WTC11 (cell line): ENCODE measurements around the gene SELENOS.

Experiments used
- ATF1 ChIP-seq: sonication (generic); formaldehyde crosslinking; IDR thresholded peaks from 2 replicates; pipeline ENCODE4 v1.8.1; 2023; ENCODE audit warnings: mild to moderate bottlenecking, moderate library complexity, missing genetic modification reagents
- CREB1 ChIP-seq: sonication (generic); formaldehyde crosslinking; IDR thresholded peaks from 2 replicates; pipeline ENCODE4 v1.8.0; 2023; ENCODE audit warnings: mild to moderate bottlenecking, missing genetic modification reagents
- CTCF ChIP-seq: fragments of 200-600 bp; IDR thresholded peaks from 2 replicates; pipeline ENCODE4 v1.8.0; 2022; ENCODE audit warnings: antibody characterized with exemption
- NR1H2 ChIP-seq: sonication (generic); formaldehyde crosslinking; IDR thresholded peaks from 2 replicates; pipeline ENCODE4 v1.9.0; 2021; ENCODE audit warnings: mild to moderate bottlenecking, moderate library complexity, missing genetic modification reagents
- SMAD3 ChIP-seq: sonication (generic); formaldehyde crosslinking; IDR thresholded peaks from 2 replicates; pipeline ENCODE4 v1.8.0; 2022; ENCODE audit warnings: missing genetic modification reagents, mild to moderate bottlenecking, borderline replicate concordance
- ZNF396 ChIP-seq: fragments of 250-450 bp; sonication (Bioruptor Pico); IDR thresholded peaks from 2 replicates; pipeline ENCODE4 v1.8.0; 2021; ENCODE audit warnings: mild to moderate bottlenecking, moderate library complexity, borderline replicate concordance
- TF ChIP-seq, protein P1 (sequence below): sonication (generic); formaldehyde crosslinking; IDR thresholded peaks from 2 replicates; pipeline ENCODE4 v1.8.1; 2022; ENCODE audit warnings: missing genetic modification reagents, borderline replicate concordance
- TF ChIP-seq, protein P2 (sequence below): sonication (generic); formaldehyde crosslinking; IDR thresholded peaks from 2 replicates; pipeline ENCODE4 v1.8.1; 2023; ENCODE audit warnings: mild to moderate bottlenecking, missing genetic modification reagents, moderate library complexity

GRCh38 chr15:101326026-101326315, 48.7 kb upstream of the SELENOS start:
- TF ChIP-seq SMAD3 (no peak), CTCF (no peak), ZNF396 (CRISPR knock-in tag) (no peak), CREB1 (CRISPR knock-in tag) (no peak), ATF1 (no peak), NR1H2 (CRISPR knock-in tag) (no peak)
- TF ChIP-seq, protein P1, sequence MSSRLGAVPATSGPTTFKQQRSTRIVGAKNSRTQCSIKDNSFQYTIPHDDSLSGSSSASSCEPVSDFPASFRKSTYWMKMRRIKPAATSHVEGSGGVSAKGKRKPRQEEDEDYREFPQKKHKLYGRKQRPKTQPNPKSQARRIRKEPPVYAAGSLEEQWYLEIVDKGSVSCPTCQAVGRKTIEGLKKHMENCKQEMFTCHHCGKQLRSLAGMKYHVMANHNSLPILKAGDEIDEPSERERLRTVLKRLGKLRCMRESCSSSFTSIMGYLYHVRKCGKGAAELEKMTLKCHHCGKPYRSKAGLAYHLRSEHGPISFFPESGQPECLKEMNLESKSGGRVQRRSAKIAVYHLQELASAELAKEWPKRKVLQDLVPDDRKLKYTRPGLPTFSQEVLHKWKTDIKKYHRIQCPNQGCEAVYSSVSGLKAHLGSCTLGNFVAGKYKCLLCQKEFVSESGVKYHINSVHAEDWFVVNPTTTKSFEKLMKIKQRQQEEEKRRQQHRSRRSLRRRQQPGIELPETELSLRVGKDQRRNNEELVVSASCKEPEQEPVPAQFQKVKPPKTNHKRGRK (CRISPR knock-in tag), result no peak
- TF ChIP-seq, protein P2, sequence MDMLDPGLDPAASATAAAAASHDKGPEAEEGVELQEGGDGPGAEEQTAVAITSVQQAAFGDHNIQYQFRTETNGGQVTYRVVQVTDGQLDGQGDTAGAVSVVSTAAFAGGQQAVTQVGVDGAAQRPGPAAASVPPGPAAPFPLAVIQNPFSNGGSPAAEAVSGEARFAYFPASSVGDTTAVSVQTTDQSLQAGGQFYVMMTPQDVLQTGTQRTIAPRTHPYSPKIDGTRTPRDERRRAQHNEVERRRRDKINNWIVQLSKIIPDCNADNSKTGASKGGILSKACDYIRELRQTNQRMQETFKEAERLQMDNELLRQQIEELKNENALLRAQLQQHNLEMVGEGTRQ (CRISPR knock-in tag), result no peak
